ENCODE results near the gene ODF2L.

The ODF2L gene

GRCh38 chr1:86434059-86434458 is 37.9 kb upstream of the ODF2L start:
- in situ Hi-C loops (cut with HindIII; ENCODE audit: low sequenced_read_pairs) = no loop called here
- no peak overlapping the region for H3K4me3 ChIP-seq (ENCODE audit: low read depth, low read length)
- no peak for DNase-seq (ENCODE audit: low read depth)
- TF ChIP-seq, protein P1, sequence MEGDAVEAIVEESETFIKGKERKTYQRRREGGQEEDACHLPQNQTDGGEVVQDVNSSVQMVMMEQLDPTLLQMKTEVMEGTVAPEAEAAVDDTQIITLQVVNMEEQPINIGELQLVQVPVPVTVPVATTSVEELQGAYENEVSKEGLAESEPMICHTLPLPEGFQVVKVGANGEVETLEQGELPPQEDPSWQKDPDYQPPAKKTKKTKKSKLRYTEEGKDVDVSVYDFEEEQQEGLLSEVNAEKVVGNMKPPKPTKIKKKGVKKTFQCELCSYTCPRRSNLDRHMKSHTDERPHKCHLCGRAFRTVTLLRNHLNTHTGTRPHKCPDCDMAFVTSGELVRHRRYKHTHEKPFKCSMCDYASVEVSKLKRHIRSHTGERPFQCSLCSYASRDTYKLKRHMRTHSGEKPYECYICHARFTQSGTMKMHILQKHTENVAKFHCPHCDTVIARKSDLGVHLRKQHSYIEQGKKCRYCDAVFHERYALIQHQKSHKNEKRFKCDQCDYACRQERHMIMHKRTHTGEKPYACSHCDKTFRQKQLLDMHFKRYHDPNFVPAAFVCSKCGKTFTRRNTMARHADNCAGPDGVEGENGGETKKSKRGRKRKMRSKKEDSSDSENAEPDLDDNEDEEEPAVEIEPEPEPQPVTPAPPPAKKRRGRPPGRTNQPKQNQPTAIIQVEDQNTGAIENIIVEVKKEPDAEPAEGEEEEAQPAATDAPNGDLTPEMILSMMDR (IDR thresholded peaks at IDR 0.05; ENCODE audit: low read depth, low read length, missing control alignments) = no peak

GRCh38 chr1:86430376-86430775 is 34.3 kb upstream of the ODF2L start:
- H3K4me3 ChIP-seq (ENCODE audit: low read depth, low read length) = no peak overlapping the region
- TF ChIP-seq, protein P1 (IDR thresholded peaks at IDR 0.05; ENCODE audit: low read depth, low read length, missing control alignments) = no peak
- DNase-seq (ENCODE audit: low read depth) = no peak
- in situ Hi-C loops (cut with HindIII; ENCODE audit: low sequenced_read_pairs) = no loop called here

DNA sequence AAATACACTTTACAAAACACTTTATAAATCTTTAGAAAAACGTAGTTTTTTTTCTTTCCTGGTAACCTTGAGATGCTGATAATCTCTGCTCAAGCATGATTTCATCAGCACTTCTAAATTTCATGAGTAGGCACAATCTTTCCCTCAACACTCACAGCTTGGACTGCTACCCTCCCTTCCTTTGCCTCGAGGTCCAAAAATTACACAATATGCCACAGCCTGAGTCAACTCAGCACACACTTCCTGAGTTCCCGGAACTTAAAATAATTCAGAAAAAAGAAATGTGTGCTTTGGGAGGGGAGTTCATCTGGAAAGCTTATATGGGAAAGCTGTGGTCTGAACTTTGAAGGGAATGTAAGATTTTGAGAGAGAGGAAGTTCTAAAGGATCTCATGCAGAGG is 33.7 kb upstream of the ODF2L start:
- no peak overlapping the region for H3K4me3 ChIP-seq (ENCODE audit: low read depth, low read length)
- TF ChIP-seq, protein P1 (IDR thresholded peaks at IDR 0.05; ENCODE audit: low read depth, low read length, missing control alignments) = no peak
- in situ Hi-C loops (cut with HindIII; ENCODE audit: low sequenced_read_pairs) = no loop called here
- peak; percentile 87 for DNase-seq (ENCODE audit: low read depth)

DNA sequence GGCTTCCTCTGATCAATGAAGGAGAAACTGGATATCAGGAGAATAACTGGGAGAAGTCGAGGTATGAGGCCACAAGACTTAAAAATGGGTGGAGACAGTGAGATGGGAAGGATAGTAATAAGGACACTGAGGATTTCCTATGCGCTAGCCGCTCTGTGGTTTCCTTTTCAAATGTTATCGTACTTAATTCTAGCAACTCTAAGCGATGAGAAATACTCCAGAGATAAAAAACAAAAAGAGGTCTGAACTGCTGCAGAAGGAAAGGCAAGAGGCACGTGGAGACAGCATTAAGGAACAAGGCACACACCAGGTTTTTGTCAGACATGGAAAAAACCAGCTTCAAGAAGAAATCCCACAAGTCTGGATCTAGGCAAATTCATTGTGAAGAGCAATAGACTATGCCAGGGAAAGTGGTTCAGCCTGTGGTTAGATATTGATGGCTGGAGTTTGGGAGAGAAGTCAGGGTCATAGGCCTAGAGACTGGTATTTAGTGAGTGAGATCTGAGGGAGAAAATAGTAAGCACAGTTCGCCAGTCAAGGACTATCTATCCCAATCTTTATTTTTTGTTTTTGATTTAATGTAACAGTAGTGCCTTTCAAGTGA is 33.1 kb upstream of the ODF2L start:
- peak; percentile 29 for DNase-seq (ENCODE audit: low read depth)
- no peak overlapping the region for H3K4me3 ChIP-seq (ENCODE audit: low read depth, low read length)
- TF ChIP-seq, protein P1 (IDR thresholded peaks at IDR 0.05; ENCODE audit: low read depth, low read length, missing control alignments) = no peak
- in situ Hi-C loops (cut with HindIII; ENCODE audit: low sequenced_read_pairs) = no loop called here

DNA sequence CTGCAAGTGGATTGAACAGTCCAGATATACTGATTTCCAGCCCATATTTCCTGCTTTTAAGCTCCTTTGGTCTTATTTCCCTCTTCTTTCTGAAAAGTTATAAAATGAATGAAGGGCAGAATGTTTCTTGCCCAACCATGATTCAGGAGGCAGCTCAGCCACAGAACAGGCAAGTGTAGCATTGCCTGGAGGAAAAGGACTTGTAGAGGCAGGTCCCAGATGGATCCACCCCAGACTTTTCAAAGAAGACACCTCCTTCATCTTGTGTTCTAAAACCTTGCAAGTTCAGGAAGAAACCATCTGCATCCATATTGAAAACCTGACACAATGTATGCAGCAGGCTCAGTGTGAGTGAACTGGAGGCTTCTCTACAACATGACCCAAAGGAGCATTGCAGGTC is 27.8 kb upstream of the ODF2L start, which contains the start of gene CLCA2:
Gene CLCA2 (plus strand): TSS at position 299 of the 400 bp plus-strand sequence. CDS start 77 bp downstream, at position 376.
- TF ChIP-seq, protein P1 (IDR thresholded peaks at IDR 0.05; ENCODE audit: low read depth, low read length, missing control alignments) = no peak
- in situ Hi-C loops (cut with HindIII; ENCODE audit: low sequenced_read_pairs) = no loop called here
- no peak within 1 kb of the TSS for H3K4me3 ChIP-seq (ENCODE audit: low read depth, low read length)
- DNase-seq (ENCODE audit: low read depth) = no peak

GRCh38 chr1:86423473-86423872 is 27.4 kb upstream of the ODF2L start:
- TF ChIP-seq, protein P1 (IDR thresholded peaks at IDR 0.05; ENCODE audit: low read depth, low read length, missing control alignments) = no peak
- in situ Hi-C loops (cut with HindIII; ENCODE audit: low sequenced_read_pairs) = no loop called here

More at GRCh38 chr1:86423473-86423872, 27.4 kb upstream of the ODF2L start:
- H3K4me3 ChIP-seq (ENCODE audit: low read depth, low read length) = no peak overlapping the region
- no peak for DNase-seq (ENCODE audit: low read depth)
